Stimulated activated CD4-positive, alpha-beta T cell treated with anti-CD3 and anti-CD28 coated beads, Interleukin-15, amount 100 ng/mL, for 24 hours (primary cell): Measurements from ENCODE around the gene TMEM108.

Source experiments
- DNase-seq: peaks from one replicate; pipeline ENCODE4 v3.0.0-alpha.2; 2020

The TMEM108 gene

GRCh38 chr3:133121450-133121849, 83.3 kb downstream of the TMEM108 start:
- DNase-seq, result no peak

GRCh38 chr3:133123636-133124035, 85.4 kb downstream of the TMEM108 start:
- no peak for DNase-seq

DNA sequence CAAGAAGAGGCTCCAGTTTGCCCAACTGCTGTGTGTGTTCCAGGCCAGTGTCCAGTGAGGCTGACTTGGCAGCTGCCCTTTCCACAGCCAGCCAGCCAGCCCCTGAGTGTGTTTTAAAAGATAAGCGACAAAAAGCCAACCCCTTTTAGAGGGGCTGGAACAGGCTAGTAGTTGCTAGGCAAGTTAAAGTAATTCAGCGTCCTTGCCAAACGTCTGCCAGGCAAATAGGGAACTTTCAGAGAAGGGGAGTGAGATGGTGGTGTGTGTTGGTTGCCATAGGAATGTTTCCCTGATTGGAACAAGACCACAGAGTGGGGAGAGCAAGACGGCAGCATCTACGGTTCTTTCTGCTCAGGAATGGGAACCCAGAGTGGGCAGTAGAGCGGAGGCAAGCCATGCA, 86.3 kb downstream of the TMEM108 start:
- DNase-seq, result no peak

- DNase-seq, result no peak
These were observed 87.0 kb downstream of the TMEM108 start for GRCh38 chr3:133125171-133125570.

- DNase-seq, result no peak
These were observed 87.6 kb downstream of the TMEM108 start for GRCh38 chr3:133125802-133126201.

- DNase-seq, result no peak
These were observed 89.2 kb downstream of the TMEM108 start for GRCh38 chr3:133127381-133127780.

- no peak for DNase-seq
These were observed 92.0 kb downstream of the TMEM108 start for GRCh38 chr3:133130168-133130567.

- no peak for DNase-seq
These were observed 97.1 kb downstream of the TMEM108 start for GRCh38 chr3:133135306-133135705.

DNA sequence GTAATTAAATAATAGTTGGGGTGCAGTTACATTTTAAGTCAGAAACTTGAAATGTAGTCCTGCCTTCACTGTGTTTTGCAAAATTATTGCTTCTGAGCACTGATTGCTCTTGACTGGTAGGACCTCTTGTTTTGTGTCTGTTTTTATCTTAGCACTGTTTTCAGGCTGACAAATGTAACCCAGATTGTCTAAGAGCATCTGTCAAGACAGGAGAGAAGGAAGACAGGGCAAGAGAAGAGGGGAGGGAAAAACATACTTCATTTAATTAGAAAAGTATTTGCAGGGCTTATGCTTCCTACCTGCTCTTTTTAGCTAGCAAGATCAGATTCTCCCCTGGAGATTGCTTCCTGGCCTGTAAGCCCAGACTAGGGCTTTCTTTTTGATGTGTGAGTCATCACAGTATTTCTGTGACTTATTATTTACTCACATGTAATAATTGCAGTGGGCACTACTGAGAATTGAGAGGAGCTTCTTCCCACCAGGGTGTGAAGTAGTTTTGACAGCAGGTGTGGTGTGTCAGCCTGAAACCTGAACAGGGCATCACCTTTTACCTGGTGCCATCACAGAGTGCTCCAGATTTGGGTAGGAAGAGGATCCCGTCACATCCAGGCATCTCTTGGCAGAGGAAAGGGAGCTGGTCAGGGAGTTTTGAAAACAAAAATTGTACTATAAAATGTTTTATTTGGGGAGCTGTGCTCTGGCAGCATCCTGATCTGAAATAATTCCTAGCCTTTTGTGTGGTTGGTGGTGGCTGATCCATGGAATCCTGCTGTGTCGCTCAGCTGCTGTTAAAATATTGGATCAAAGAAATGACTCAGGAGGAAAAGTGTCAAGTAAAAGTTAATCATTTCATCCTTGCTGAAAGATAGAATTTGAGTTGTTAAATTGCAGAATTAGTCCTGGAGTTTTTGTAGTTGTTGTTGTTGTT, 98.2 kb downstream of the TMEM108 start:
- DNase-seq, result no peak

- DNase-seq, result no peak
These were observed 99.1 kb downstream of the TMEM108 start for GRCh38 chr3:133137042-133137996.

GRCh38 chr3:133138017-133138416, 99.8 kb downstream of the TMEM108 start:
- DNase-seq, result no peak

- DNase-seq, result no peak
These were observed 113.9 kb downstream of the TMEM108 start for GRCh38 chr3:133152056-133152455.

- no peak for DNase-seq
These were observed 114.6 kb downstream of the TMEM108 start for GRCh38 chr3:133152681-133153220.

DNA sequence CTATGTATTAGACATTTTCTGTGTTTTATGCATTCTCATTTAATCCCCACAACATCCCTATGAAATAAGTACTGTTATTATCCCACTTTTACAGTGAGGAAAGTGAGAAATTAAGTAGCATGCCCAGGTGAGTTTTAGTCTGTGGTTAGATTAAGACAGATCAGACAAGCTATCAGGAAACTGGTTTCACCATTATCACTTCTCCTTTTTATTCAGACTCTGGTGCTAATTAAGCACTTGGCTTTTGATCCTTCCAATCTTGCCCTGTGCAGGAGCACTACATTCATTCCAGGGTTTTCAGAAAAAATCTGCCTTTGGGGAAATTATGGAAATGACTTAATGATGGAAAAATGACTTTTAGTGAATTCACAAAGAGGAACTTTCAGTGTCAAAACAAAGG, 115.2 kb downstream of the TMEM108 start:
- no peak for DNase-seq

DNA sequence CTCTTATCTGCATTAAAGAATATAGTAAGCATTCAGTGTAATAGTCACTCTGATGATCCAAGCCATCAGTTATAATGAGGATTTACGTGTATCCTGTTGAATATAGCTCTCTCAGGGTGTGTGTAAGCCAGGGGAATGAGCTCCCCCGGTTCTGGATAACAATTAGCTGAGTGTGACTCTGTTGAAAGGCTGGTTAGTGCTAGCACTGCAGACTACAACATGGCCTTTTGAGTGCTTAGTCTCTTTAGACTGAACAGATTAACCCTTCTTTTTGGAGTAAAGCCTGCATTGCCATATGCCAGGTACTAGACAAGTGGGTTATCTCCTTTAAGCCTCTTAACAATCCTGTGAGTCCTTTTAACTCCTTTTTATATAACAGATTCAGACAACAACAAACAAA, 119.5 kb downstream of the TMEM108 start:
- no peak for DNase-seq

GRCh38 chr3:133158686-133159085, 120.5 kb downstream of the TMEM108 start:
- no peak for DNase-seq

- DNase-seq, result no peak
These were observed 121.6 kb downstream of the TMEM108 start for GRCh38 chr3:133159498-133160475.

- DNase-seq, result no peak
These were observed 123.5 kb downstream of the TMEM108 start for GRCh38 chr3:133161656-133162055.

- DNase-seq, result no peak
These were observed 124.1 kb downstream of the TMEM108 start for GRCh38 chr3:133162265-133162664.

GRCh38 chr3:133162670-133163305, 124.6 kb downstream of the TMEM108 start:
- no peak for DNase-seq

- no peak for DNase-seq
These were observed 129.3 kb downstream of the TMEM108 start for GRCh38 chr3:133167340-133168024.
